Brain pericyte (primary cell): ENCODE results near the gene TTK.

Experiments
- DNase-seq: peaks from one replicate; pipeline ENCODE4 v3.0.0-alpha.2; 2012; ENCODE audit warnings: low read depth, low spot score

TTK gene

GRCh38 chr6:80004173-80005072 is at the start of gene TTK:
TTK (plus strand) TSS chr6:80004649; CDS start chr6:80005844, 1,195 bp downstream.
- DNase-seq = peak; percentile 82

- no peak for DNase-seq
Measured at GRCh38 chr6:79954849-79955248, 49.6 kb upstream of the TTK start.

GRCh38 chr6:79964607-79965081 is 39.8 kb upstream of the TTK start:
- DNase-seq = no peak

- DNase-seq = no peak
Measured at GRCh38 chr6:79967178-79967577, 37.3 kb upstream of the TTK start.

- DNase-seq = no peak
Measured at GRCh38 chr6:79969784-79970183, 34.7 kb upstream of the TTK start.

GRCh38 chr6:79971193-79971592 is 33.3 kb upstream of the TTK start:
- DNase-seq = no peak

- no peak for DNase-seq
Measured at GRCh38 chr6:79981652-79982051, 22.8 kb upstream of the TTK start.

- DNase-seq = no peak
Measured at GRCh38 chr6:79984261-79984660, 20.2 kb upstream of the TTK start.

GRCh38 chr6:79985128-79985527 is 19.3 kb upstream of the TTK start:
- no peak for DNase-seq

- DNase-seq = no peak
Measured at GRCh38 chr6:79989641-79990040, 14.8 kb upstream of the TTK start.

GRCh38 chr6:79993012-79993910 is 11.2 kb upstream of the TTK start:
- no peak for DNase-seq

GRCh38 chr6:79993911-79994309 is 10.5 kb upstream of the TTK start:
- no peak for DNase-seq

- no peak for DNase-seq
Measured at GRCh38 chr6:79997728-79998127, 6.7 kb upstream of the TTK start.

GRCh38 chr6:80001337-80001736 is 3.1 kb upstream of the TTK start:
- DNase-seq = no peak

- peak; percentile 12 for DNase-seq
Measured at GRCh38 chr6:80003826-80004172, 650 bp upstream of the TTK start.

GRCh38 chr6:80005406-80005805 is 957 bp downstream of the TTK start:
- no peak for DNase-seq

- no peak for DNase-seq
Measured at GRCh38 chr6:80006541-80006940, 2.1 kb downstream of the TTK start.

- no peak for DNase-seq
Measured at GRCh38 chr6:80009531-80009930, 5.1 kb downstream of the TTK start.

GRCh38 chr6:80010288-80010687 is 5.8 kb downstream of the TTK start:
- no peak for DNase-seq

GRCh38 chr6:80015839-80016435 is 11.5 kb downstream of the TTK start:
- DNase-seq = no peak

GRCh38 chr6:80020381-80021120 is 16.1 kb downstream of the TTK start:
- no peak for DNase-seq
